ENCODE measurements around the gene VPS37D. TPM values are rescaled to one million over a fixed set of nuclear protein-coding genes. Genes with fewer than 3 reads are reported as not detected.
"Not testable (repeated sequence)": the region's sequence is repeated elsewhere in the genome, so short reads cannot be mapped to it uniquely, and the experiment has no call there.

Gene VPS37D
- total RNA-seq, 2 experiments from 2014 or later = not detected

- no peak overlapping the region for H3K27ac Mint-ChIP-seq
- H3K9me3 Mint-ChIP-seq = no peaks in the 10 kb centered on the region
- no peak for DNase-seq
- no peaks in the 10 kb centered on the region for H3K36me3 Mint-ChIP-seq (ENCODE audit: low read depth)
- CTCF ChIA-PET = no interaction called here
- intact Hi-C loops (cut with micrococcal nuclease) = loop anchor here (5.0 kb wide), 1 partner anchor 69 kb away; the partner anchor contains the start of gene STX1A
- H3K4me1 Mint-ChIP-seq (ENCODE audit: low read depth) = peaks cover 11% of the 10 kb centered on the region
- peak overlapping the region; percentile 33 for H3K4me3 Mint-ChIP-seq
- peaks cover 51% of the 10 kb centered on the region for H3K27me3 Mint-ChIP-seq (ENCODE audit: low read depth)
These were observed 18.9 kb upstream of the VPS37D start for GRCh38 chr7:73648593-73649332.

- Mint-ChIP-seq H3K27me3 (ENCODE audit: low read depth) (peaks cover 49% of the 10 kb centered on the region), H3K9me3 (no peaks in the 10 kb centered on the region), H3K4me1 (ENCODE audit: low read depth) (peaks cover 11% of the 10 kb centered on the region), H3K36me3 (ENCODE audit: low read depth) (no peaks in the 10 kb centered on the region), H3K27ac (no peak overlapping the region), H3K4me3 (peak overlapping the region; percentile 5)
- intact Hi-C loops (cut with micrococcal nuclease) = loop anchor here (5.0 kb wide), 1 partner anchor 68 kb away; the partner anchor contains the start of gene STX1A
- CTCF ChIA-PET = no interaction called here
- no peak for DNase-seq
These were observed 18.1 kb upstream of the VPS37D start for GRCh38 chr7:73649576-73649975.

GRCh38 chr7:73650524-73650923, 17.1 kb upstream of the VPS37D start:
- H3K9me3 Mint-ChIP-seq = no peaks in the 10 kb centered on the region
- H3K27ac Mint-ChIP-seq = no peak overlapping the region
- DNase-seq = no peak
- H3K4me1 Mint-ChIP-seq (ENCODE audit: low read depth) = peaks cover 11% of the 10 kb centered on the region
- CTCF ChIA-PET = no interaction called here
- H3K4me3 Mint-ChIP-seq = no peak overlapping the region
- no peaks in the 10 kb centered on the region for H3K36me3 Mint-ChIP-seq (ENCODE audit: low read depth)
- peaks cover 48% of the 10 kb centered on the region for H3K27me3 Mint-ChIP-seq (ENCODE audit: low read depth)
- intact Hi-C loops (cut with micrococcal nuclease) = no loop called here

GRCh38 chr7:73652541-73652949, 15.1 kb upstream of the VPS37D start:
- DNase-seq = no peak
- CTCF ChIA-PET = no interaction called here
- no peak overlapping the region for H3K4me3 Mint-ChIP-seq
- no peaks in the 10 kb centered on the region for H3K9me3 Mint-ChIP-seq
- H3K4me1 Mint-ChIP-seq (ENCODE audit: low read depth) = peaks cover 11% of the 10 kb centered on the region
- intact Hi-C loops (cut with micrococcal nuclease) = no loop called here
- H3K36me3 Mint-ChIP-seq (ENCODE audit: low read depth) = no peaks in the 10 kb centered on the region
- H3K27me3 Mint-ChIP-seq (ENCODE audit: low read depth) = peaks cover 34% of the 10 kb centered on the region
- no peak overlapping the region for H3K27ac Mint-ChIP-seq

GRCh38 chr7:73655309-73655708, 12.3 kb upstream of the VPS37D start:
- H3K4me3 Mint-ChIP-seq; H3K36me3 Mint-ChIP-seq (ENCODE audit: low read depth); intact Hi-C loops (cut with micrococcal nuclease); CTCF ChIA-PET; H3K9me3 Mint-ChIP-seq; H3K27ac Mint-ChIP-seq; DNase-seq; H3K4me1 Mint-ChIP-seq (ENCODE audit: low read depth): not testable (repeated sequence)
- peaks cover 13% of the 10 kb centered on the region for H3K27me3 Mint-ChIP-seq (ENCODE audit: low read depth)

GRCh38 chr7:73659983-73660382, 7.6 kb upstream of the VPS37D start:
- no peak overlapping the region for H3K4me3 Mint-ChIP-seq
- H3K27ac Mint-ChIP-seq = no peak overlapping the region

GRCh38 chr7:73660594-73660993, 7.0 kb upstream of the VPS37D start:
- intact Hi-C loops (cut with micrococcal nuclease); H3K4me1 Mint-ChIP-seq (ENCODE audit: low read depth); H3K4me3 Mint-ChIP-seq; H3K9me3 Mint-ChIP-seq; H3K36me3 Mint-ChIP-seq (ENCODE audit: low read depth); DNase-seq; H3K27ac Mint-ChIP-seq: not testable (repeated sequence)
- CTCF ChIA-PET = interaction anchor here (0.7 kb wide), 1 partner anchor 39 kb away, joined by 3 read pairs; no protein-coding TSS in a partner anchor
- H3K27me3 Mint-ChIP-seq (ENCODE audit: low read depth) = peaks cover 20% of the 10 kb centered on the region

More at GRCh38 chr7:73659983-73660382, 7.6 kb upstream of the VPS37D start:
- no peak for DNase-seq
- H3K9me3 Mint-ChIP-seq = peaks cover 6% of the 10 kb centered on the region
- H3K27me3 Mint-ChIP-seq (ENCODE audit: low read depth) = peaks cover 20% of the 10 kb centered on the region
- no peaks in the 10 kb centered on the region for H3K4me1 Mint-ChIP-seq (ENCODE audit: low read depth)
- CTCF ChIA-PET = interaction anchor here (1.3 kb wide), 1 partner anchor 53 kb away, joined by 3 read pairs; no protein-coding TSS in a partner anchor
- intact Hi-C loops (cut with micrococcal nuclease) = no loop called here
- H3K36me3 Mint-ChIP-seq (ENCODE audit: low read depth) = no peaks in the 10 kb centered on the region

GRCh38 chr7:73663033-73663432, 4.6 kb upstream of the VPS37D start:
- H3K36me3 Mint-ChIP-seq (ENCODE audit: low read depth) = no peaks in the 10 kb centered on the region
- intact Hi-C loops (cut with micrococcal nuclease) = no loop called here
- H3K27me3 Mint-ChIP-seq (ENCODE audit: low read depth) = peaks cover 22% of the 10 kb centered on the region
- peaks cover 4% of the 10 kb centered on the region for H3K4me1 Mint-ChIP-seq (ENCODE audit: low read depth)
- H3K4me3 Mint-ChIP-seq = no peak overlapping the region
- DNase-seq = no peak
- H3K27ac Mint-ChIP-seq = no peak overlapping the region
- peaks cover 6% of the 10 kb centered on the region for H3K9me3 Mint-ChIP-seq
- CTCF ChIA-PET = interaction anchor here (2.3 kb wide), 1 partner anchor 56 kb away, joined by 9 read pairs; no protein-coding TSS in a partner anchor

GRCh38 chr7:73668103-73668885, 663 bp downstream of the VPS37D start:
- Mint-ChIP-seq H3K27ac (no peak overlapping the region), H3K9me3 (peaks cover under 1% of the 10 kb centered on the region), H3K4me1 (ENCODE audit: low read depth) (peaks cover 8% of the 10 kb centered on the region), H3K4me3 (peak overlapping the region; percentile 47), H3K27me3 (ENCODE audit: low read depth) (peaks cover 29% of the 10 kb centered on the region), H3K36me3 (ENCODE audit: low read depth) (no peaks in the 10 kb centered on the region)
- DNase-seq = no peak
- intact Hi-C loops (cut with micrococcal nuclease) = loop anchor here (5.0 kb wide), 1 partner anchor 174 kb away; the partner anchor contains the start of gene METTL27
- CTCF ChIA-PET = interaction anchor here (0.7 to 2.2 kb wide), 12 partner anchors 10 to 81 kb away, joined by 3 to 11 read pairs (median 4); no protein-coding TSS in a partner anchor

GRCh38 chr7:73668886-73669230, 1.2 kb downstream of the VPS37D start:
- Mint-ChIP-seq H3K9me3 (no peaks in the 10 kb centered on the region), H3K4me3 (no peak overlapping the region), H3K27ac (no peak overlapping the region), H3K27me3 (ENCODE audit: low read depth) (peaks cover 25% of the 10 kb centered on the region), H3K36me3 (ENCODE audit: low read depth) (no peaks in the 10 kb centered on the region), H3K4me1 (ENCODE audit: low read depth) (peaks cover 8% of the 10 kb centered on the region)
- CTCF ChIA-PET = interaction anchor here (1.1 to 2.2 kb wide), 5 partner anchors 22 to 82 kb away, joined by 3 to 11 read pairs (median 4); no protein-coding TSS in a partner anchor
- no peak for DNase-seq
- intact Hi-C loops (cut with micrococcal nuclease) = loop anchor here (5.0 kb wide), 1 partner anchor 173 kb away; the partner anchor contains the start of gene METTL27

- no peak overlapping the region for H3K27ac Mint-ChIP-seq
- no peak for DNase-seq
- no peaks in the 10 kb centered on the region for H3K9me3 Mint-ChIP-seq
- H3K36me3 Mint-ChIP-seq (ENCODE audit: low read depth) = no peaks in the 10 kb centered on the region
- no peak overlapping the region for H3K4me3 Mint-ChIP-seq
- CTCF ChIA-PET = interaction anchor here (1.5 to 2.2 kb wide), 3 partner anchors 22 to 64 kb away, joined by 4 to 11 read pairs (median 8); no protein-coding TSS in a partner anchor
- intact Hi-C loops (cut with micrococcal nuclease) = loop anchor here (5.0 kb wide), 1 partner anchor 173 kb away; the partner anchor contains the start of gene METTL27
- H3K27me3 Mint-ChIP-seq (ENCODE audit: low read depth) = peaks cover 22% of the 10 kb centered on the region
- peaks cover 8% of the 10 kb centered on the region for H3K4me1 Mint-ChIP-seq (ENCODE audit: low read depth)
These were observed 1.7 kb downstream of the VPS37D start for GRCh38 chr7:73669288-73669701.

GRCh38 chr7:73669858-73670385, 2.3 kb downstream of the VPS37D start:
- Mint-ChIP-seq H3K36me3 (ENCODE audit: low read depth) (no peaks in the 10 kb centered on the region), H3K4me3 (no peak overlapping the region), H3K9me3 (no peaks in the 10 kb centered on the region), H3K4me1 (ENCODE audit: low read depth) (peaks cover 8% of the 10 kb centered on the region), H3K27me3 (ENCODE audit: low read depth) (peaks cover 18% of the 10 kb centered on the region), H3K27ac (no peak overlapping the region)
- DNase-seq = no peak
- CTCF ChIA-PET = interaction anchor here (2.2 kb wide), 1 partner anchor 63 kb away, joined by 11 read pairs; no protein-coding TSS in a partner anchor
- intact Hi-C loops (cut with micrococcal nuclease) = loop anchor here (5.0 kb wide), 1 partner anchor 172 kb away; the partner anchor contains the start of gene METTL27
